NCI-H526 treated with DMSO at 0.1 percent for 48 hours (cell line): ENCODE results near the gene CCSER1.
"Not testable (repeated sequence)": the region's sequence is repeated elsewhere in the genome, so short reads cannot be mapped to it uniquely, and the experiment has no call there.

Experiments used
- DNase-seq: peaks from one replicate; lab custom pipeline; 2025; lab: John Stamatoyannopoulos, UW

Gene CCSER1

GRCh38 chr4:91064157-91064853, 937.1 kb downstream of the CCSER1 start:
- peak; percentile 81 for DNase-seq

GRCh38 chr4:91065117-91065516, 937.9 kb downstream of the CCSER1 start:
- DNase-seq, result no peak

DNA sequence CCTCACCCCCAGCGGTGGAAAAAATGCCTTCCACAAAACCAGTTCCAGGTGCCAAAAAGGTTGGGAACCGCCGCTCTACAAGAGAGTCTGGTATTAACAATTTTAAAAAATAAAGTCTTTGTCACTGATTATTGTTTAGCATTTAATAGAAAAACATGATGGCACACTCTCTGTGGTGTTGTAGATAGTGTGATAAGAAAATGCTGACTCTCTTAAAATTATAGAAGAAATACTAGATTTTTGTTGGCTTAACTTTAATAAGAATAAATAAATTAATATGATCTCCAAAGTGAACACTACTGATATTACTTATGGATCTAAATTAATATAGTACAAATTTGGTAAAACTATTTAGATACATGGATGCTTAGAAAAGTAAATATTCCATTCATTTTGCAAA, 943.5 kb downstream of the CCSER1 start:
- DNase-seq, result no peak

DNA sequence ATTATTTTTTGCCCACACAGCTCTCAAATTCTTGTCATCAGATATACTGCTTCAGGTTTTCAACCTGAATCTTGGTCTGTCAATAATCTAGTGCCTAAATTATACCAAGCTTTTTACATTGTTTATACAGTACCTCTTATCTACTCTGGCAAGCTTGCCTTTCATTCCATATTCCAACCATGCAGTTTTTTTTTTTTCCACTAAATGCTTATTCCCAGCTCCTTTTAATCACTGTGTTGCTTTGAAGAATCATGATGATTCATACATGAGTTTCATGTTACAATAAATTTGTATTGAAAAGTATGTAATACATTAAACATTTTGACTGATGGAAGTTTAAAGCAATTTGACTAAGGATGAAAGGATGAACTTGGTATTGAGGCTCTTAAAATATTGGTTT, 949.0 kb downstream of the CCSER1 start:
- DNase-seq, result no peak

DNA sequence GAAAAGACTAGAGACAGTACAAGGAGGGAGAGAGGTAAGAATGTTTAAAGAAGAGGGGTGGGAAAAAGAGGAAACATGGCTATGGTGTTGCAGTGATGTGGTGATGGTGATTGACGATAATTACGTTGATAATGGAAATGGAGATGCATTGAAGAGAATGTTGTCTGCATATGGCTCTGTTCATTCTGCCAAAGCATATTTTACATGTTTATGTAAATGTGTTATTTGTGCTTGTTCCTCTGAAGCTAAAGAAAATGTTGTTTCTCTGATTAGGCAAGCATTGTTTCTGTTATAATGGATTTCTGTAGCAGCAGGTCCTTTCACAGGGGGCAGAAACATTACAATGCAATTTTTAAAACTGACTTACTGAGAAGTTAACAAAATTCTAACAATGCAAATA, 958.8 kb downstream of the CCSER1 start:
- no peak for DNase-seq

GRCh38 chr4:91087743-91088142, 960.5 kb downstream of the CCSER1 start:
- no peak for DNase-seq

DNA sequence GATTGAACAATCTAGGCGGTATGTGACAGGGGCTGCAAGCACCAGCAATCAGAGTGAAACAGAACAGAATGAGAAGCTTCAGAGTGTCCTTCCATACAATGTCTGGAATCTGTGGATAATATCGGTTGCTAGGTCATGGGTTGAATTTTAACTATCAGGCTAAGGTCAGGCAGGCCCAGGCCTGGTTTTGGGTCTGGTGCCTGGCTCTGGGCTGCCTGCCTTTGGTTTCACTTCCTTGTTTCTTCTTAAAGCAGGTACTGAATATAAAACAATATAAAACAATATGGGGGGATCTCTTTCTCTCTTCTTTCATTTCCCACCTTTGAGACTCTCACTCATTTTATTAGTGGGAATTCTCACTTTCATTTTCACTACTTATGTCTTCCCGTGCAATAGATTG, 962.0 kb downstream of the CCSER1 start:
- no peak for DNase-seq

DNA sequence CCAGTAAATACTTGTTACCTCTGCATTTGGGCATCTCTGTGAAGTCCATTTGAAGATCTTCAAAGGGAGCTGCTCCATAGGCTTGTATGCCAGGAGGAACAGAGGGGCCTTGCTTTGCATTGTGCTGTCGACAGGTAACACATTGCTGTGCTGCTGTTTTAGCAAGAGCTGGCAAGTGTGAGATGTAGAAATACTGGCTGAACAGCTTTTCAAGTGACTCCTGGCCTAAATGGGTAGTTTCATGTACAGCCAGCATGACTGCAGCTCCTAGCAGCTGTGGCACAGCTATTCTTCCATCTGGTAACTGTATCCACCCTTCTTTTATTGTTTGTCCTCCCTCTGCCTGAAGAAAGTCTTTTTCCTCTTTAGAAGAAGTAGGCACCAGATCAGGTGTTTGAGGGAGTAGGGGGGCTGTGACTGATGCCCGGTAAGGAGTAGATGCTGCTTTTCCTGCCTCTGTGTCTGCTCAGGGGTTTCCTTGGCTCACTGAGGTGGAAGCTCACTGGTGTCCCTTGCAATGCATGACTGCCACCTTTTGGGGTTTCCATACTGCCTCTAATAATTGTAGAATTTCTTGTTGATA, 965.3 kb downstream of the CCSER1 start:
- DNase-seq, result no peak

DNA sequence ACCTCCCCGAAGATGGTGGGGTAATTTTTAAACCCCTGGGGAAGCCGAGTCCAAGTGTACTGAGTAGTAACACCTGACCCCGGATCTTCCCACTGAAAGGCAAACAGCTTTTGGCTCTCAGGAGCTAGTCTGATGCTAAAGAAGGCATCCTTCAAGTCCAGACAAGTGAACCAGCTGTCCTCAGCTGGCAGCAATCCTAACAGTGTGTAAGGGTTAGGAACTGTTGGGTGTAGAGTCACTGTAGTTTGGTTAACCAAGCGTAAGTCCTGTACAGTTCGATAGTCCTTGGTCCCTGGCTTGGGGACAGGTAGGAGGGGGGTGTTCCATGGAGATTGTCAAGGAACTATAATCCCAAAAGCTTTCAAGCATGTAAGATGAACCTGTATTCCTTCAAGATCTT, 967.0 kb downstream of the CCSER1 start:
- not testable (repeated sequence) for DNase-seq

- DNase-seq, result no peak
Measured at GRCh38 chr4:91099666-91100065, 972.5 kb downstream of the CCSER1 start.

GRCh38 chr4:91108751-91109150, 981.6 kb downstream of the CCSER1 start:
- no peak for DNase-seq

DNA sequence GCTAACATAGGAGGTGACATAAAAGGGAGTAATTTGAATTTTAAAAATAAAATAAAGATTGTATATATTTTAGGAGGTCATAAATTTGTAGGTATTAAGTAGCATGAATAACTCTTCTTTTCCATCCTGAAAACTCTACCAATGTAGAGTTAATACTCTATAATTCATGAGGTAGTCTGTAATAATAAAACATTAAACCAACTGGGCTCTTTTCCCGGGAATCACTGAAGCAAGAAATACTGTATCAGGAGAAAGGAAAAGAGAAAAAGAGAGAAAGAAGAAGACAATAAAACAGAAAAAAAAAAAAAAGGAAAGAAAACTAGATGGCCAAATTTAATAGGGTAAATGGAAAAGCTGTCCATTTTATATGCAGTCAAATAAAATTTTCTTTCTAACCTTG, 984.4 kb downstream of the CCSER1 start:
- no peak for DNase-seq

- no peak for DNase-seq
Measured at GRCh38 chr4:91113130-91113706, 986.0 kb downstream of the CCSER1 start.

GRCh38 chr4:91114386-91114785, 987.2 kb downstream of the CCSER1 start:
- no peak for DNase-seq

GRCh38 chr4:91116861-91117260, 989.7 kb downstream of the CCSER1 start:
- DNase-seq, result peak; percentile 27

- no peak for DNase-seq
Measured at GRCh38 chr4:91118597-91118996, 991.4 kb downstream of the CCSER1 start.

DNA sequence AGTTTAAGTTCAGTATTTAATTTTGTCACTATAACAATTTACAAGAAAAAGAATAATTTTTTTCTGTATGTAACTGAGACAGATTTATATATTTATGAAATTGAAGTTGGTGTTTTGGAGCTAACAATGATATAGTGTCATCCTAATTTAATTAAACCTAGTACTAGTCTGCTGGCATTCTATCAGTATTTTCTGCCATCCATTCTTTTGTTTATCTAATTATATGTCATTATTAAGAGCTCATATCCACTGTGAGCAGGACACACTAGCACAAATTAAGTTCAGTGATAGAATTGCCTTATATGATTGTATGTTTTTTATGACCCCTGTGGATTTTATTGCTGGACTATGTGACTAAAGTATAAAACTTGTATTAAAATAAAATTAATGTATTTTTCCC, 996.5 kb downstream of the CCSER1 start:
- no peak for DNase-seq

DNA sequence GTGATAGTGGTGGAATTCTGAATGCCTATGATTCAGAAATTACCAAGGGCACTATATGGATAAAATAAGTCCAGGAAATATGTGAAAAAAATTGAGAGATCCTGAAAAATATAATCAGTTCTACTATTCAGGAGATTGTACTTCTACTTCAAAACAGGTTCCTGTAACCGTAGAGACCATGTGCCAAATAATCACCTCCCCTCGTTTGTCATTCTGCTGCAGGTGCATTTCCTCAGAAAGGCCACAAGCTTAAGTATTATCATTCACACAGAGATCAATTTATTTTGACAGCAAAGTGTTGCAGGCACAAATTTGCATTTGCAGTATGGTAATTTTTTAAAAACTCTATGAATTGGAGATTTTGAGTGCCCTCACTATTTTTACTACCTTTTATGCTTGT, 1000.0 kb downstream of the CCSER1 start:
- no peak for DNase-seq

DNA sequence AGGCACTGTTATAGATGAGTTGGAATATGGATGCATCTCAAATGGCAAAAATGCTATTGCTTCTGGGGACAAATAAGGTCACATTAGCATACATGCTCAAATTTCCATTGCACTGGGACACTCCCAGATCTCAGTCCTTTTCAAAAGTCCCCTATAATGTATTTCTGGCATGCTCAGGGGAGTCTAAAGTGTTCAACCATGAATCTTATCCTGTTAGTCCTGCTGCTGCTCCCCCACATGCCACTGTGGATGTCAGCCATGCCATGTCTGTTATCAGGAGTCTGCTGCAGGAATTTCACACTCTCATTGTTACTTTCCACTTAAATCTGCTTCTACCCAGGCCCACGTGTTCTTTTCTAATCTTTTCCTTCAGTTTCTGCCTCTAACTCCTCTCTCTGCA, 1000.6 kb downstream of the CCSER1 start:
- DNase-seq, result no peak

DNA sequence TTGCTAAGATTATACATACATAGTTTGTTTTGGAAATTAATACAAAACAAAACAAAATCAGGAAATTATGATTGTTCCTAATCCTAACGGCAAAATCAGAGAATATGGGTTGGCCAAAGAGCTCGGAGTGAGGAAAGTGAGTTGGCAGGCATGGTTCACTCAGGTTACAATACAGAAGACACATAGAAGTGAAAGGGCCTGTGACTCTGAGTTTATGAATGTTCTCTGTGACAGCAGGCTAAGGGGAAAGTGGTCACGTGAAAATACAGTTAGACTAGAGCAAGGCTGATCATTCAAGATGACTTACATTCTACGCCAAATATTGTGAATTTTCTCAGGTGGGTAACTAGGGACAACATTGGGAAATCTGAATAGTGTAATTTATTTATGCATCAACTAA, 1001.3 kb downstream of the CCSER1 start:
- DNase-seq, result no peak

GRCh38 chr4:91147067-91147466, 1019.9 kb downstream of the CCSER1 start:
- DNase-seq, result no peak

- not testable (repeated sequence) for DNase-seq
Measured at GRCh38 chr4:91154041-91154440, 1026.8 kb downstream of the CCSER1 start.

GRCh38 chr4:91167864-91168653, 1040.9 kb downstream of the CCSER1 start:
- DNase-seq, result not testable (repeated sequence)
